CD1c-positive myeloid dendritic cell (primary cell): ENCODE measurements around the gene RBCK1.
"Not testable (repeated sequence)": the region's sequence is repeated elsewhere in the genome, so short reads cannot be mapped to it uniquely, and the experiment has no call there.

ENCODE experiments used
- DNase-seq: peaks from one replicate; pipeline ENCODE4 v3.0.0-alpha.2; 2016; ENCODE audit errors: extremely low spot score

Gene RBCK1

GRCh38 chr20:437787-438486 is 29.8 kb downstream of the RBCK1 start:
- no peak for DNase-seq

GRCh38 chr20:438571-439469 is 30.7 kb downstream of the RBCK1 start:
- DNase-seq: no peak

- DNase-seq: no peak
These were observed 32.0 kb downstream of the RBCK1 start for GRCh38 chr20:440148-440547.

GRCh38 chr20:440636-441035 is 32.5 kb downstream of the RBCK1 start:
- DNase-seq: no peak

- no peak for DNase-seq
These were observed 35.2 kb downstream of the RBCK1 start for GRCh38 chr20:443223-443775.

- no peak for DNase-seq
These were observed 36.0 kb downstream of the RBCK1 start for GRCh38 chr20:444117-444516.

GRCh38 chr20:444862-445426 is 36.8 kb downstream of the RBCK1 start:
- DNase-seq: no peak

- DNase-seq: no peak
These were observed 37.6 kb downstream of the RBCK1 start for GRCh38 chr20:445514-446336.

- not testable (repeated sequence) for DNase-seq
These were observed 43.9 kb downstream of the RBCK1 start for GRCh38 chr20:452021-452420.

- DNase-seq: no peak
These were observed 46.9 kb downstream of the RBCK1 start for GRCh38 chr20:454951-455350.

GRCh38 chr20:458776-459175 is 50.7 kb downstream of the RBCK1 start:
- DNase-seq: peak; percentile 38

- DNase-seq: no peak
These were observed 52.1 kb downstream of the RBCK1 start for GRCh38 chr20:460180-460579.

GRCh38 chr20:460707-461106 is 52.6 kb downstream of the RBCK1 start:
- DNase-seq: peak; percentile 35

GRCh38 chr20:461254-462198 is 53.4 kb downstream of the RBCK1 start:
- DNase-seq: peak; percentile 26

GRCh38 chr20:462199-462991 is 54.3 kb downstream of the RBCK1 start, which contains the start of gene TBC1D20:
Gene TBC1D20, minus strand, starts transcription at chr20:462533. Its CDS starts 128 bp downstream, at chr20:462405.
- DNase-seq: peak; percentile 94

GRCh38 chr20:467755-468154 is 59.7 kb downstream of the RBCK1 start:
- no peak for DNase-seq

GRCh38 chr20:469746-470490 is 61.8 kb downstream of the RBCK1 start:
- no peak for DNase-seq

- DNase-seq: no peak
These were observed 64.2 kb downstream of the RBCK1 start for GRCh38 chr20:472137-472846.
